RPMI8226 (cell line): Measurements from ENCODE around the gene SSH3.

ENCODE experiments used
- DNase-seq: peaks from one replicate; pipeline ENCODE4 v3.0.0-alpha.2; 2015

Gene SSH3

GRCh38 chr11:67299471-67300191, 3.7 kb upstream of the SSH3 start:
- DNase-seq, result no peak

GRCh38 chr11:67300256-67300755, 3.0 kb upstream of the SSH3 start:
- DNase-seq, result no peak

- no peak for DNase-seq
Observed at GRCh38 chr11:67300756-67301312, 2.5 kb upstream of the SSH3 start.

GRCh38 chr11:67301313-67301921, 1.9 kb upstream of the SSH3 start:
- DNase-seq, result no peak

GRCh38 chr11:67301951-67302516, 1.3 kb upstream of the SSH3 start:
- DNase-seq, result no peak

GRCh38 chr11:67302571-67303131, 679 bp upstream of the SSH3 start:
- no peak for DNase-seq

GRCh38 chr11:67303835-67304411, 593 bp downstream of the SSH3 start:
- DNase-seq, result no peak

- no peak for DNase-seq
Observed at GRCh38 chr11:67304511-67305113, 1.3 kb downstream of the SSH3 start.

GRCh38 chr11:67306769-67307544, 3.6 kb downstream of the SSH3 start:
- no peak for DNase-seq

GRCh38 chr11:67307545-67308001, 4.2 kb downstream of the SSH3 start:
- DNase-seq, result no peak

GRCh38 chr11:67308031-67308866, 4.9 kb downstream of the SSH3 start:
- DNase-seq, result no peak

GRCh38 chr11:67309166-67309565, 5.8 kb downstream of the SSH3 start:
- no peak for DNase-seq

GRCh38 chr11:67309661-67310061, 6.3 kb downstream of the SSH3 start:
- no peak for DNase-seq

- no peak for DNase-seq
Observed at GRCh38 chr11:67310246-67311050, 7.1 kb downstream of the SSH3 start.

- DNase-seq, result no peak
Observed at GRCh38 chr11:67311051-67311555, 7.8 kb downstream of the SSH3 start.

- DNase-seq, result no peak
Observed at GRCh38 chr11:67311556-67312082, 8.3 kb downstream of the SSH3 start.

GRCh38 chr11:67312187-67313021, 9.1 kb downstream of the SSH3 start:
- no peak for DNase-seq

GRCh38 chr11:67313125-67313890, 10.0 kb downstream of the SSH3 start:
- DNase-seq, result no peak
